HFFc6 (cell line): ENCODE results near the gene CNDP2. TPM values are rescaled to one million over a fixed set of nuclear protein-coding genes. Genes with fewer than 3 reads are reported as not detected.
A peak's percentile ranks its signal among the peaks of the same experiment; 100 is the strongest.
"Not testable (repeated sequence)": the region's sequence is repeated elsewhere in the genome, so short reads cannot be mapped to it uniquely, and the experiment has no call there.

Source experiments
- DNase-seq: peaks from one replicate; pipeline ENCODE4 v3.0.0-alpha.2; 2018
- H3K27ac Mint-ChIP-seq: 2 replicates; pipeline ENCODE4 v1.8.0; 2020; ENCODE audit warnings: mild to moderate bottlenecking, mixed read lengths
- H3K27me3 Mint-ChIP-seq: 2 replicates; pipeline ENCODE4 v1.8.0; 2021; ENCODE audit warnings: mild to moderate bottlenecking, moderate library complexity, mixed read lengths; ENCODE audit not compliant: insufficient read depth
- H3K36me3 Mint-ChIP-seq: 2 replicates; pipeline ENCODE4 v1.8.0; 2021; ENCODE audit warnings: low read depth, mixed read lengths
- H3K4me1 Mint-ChIP-seq: 2 replicates; pipeline ENCODE4 v1.8.0; 2020; ENCODE audit warnings: low read depth, mixed read lengths
- H3K4me3 Mint-ChIP-seq: 2 replicates; pipeline ENCODE4 v1.8.0; 2020; ENCODE audit warnings: mild to moderate bottlenecking, moderate library complexity, mixed read lengths
- H3K9me3 Mint-ChIP-seq: 2 replicates; pipeline ENCODE4 v1.8.0; 2020; ENCODE audit warnings: mild to moderate bottlenecking, mixed read lengths
- total RNA-seq, 6 experiments: library from RNA; stranded (reverse); fragmentation: NEBNext Ultra II Directional; extraction: Animal tissue kit (Norgen Biotek cat#: 25700); gene quantifications; 2 replicates in 1 of 6; 3 replicates in 5 of 6; pipeline ENCODE4 v1.2.3, GENCODE V29; 2021
- TF ChIP-seq, protein P1 (sequence below): fragments of 200-600 bp; sonication (generic); IDR thresholded peaks from 2 replicates; pipeline ENCODE4 v1.5.0; 2021; ENCODE audit warnings: antibody characterized with exemption, mild to moderate bottlenecking

The CNDP2 gene
- total RNA-seq, 6 experiments from 2014 or later, result 79.7 to 95.4 (median 85.3) TPM

DNA sequence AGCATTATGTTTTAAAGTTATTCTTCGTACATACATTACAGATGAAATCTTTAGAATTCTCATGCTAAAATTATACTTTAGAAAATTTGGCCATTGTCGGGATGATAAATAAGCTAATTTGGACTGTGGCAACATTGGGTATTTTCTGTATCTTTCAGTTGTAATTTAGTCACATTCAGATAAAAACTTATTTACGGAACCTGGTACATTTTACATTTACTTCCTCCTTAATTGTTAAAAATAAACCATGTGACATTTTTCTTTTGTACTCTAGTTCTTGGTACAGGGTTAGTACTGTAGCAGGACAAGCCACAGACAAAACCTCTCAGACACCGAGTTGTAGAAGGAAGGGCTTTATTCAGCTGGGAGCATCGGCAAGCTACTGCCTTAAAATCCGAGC is 4.2 kb downstream of the CNDP2 start:
- Mint-ChIP-seq H3K36me3 (peaks cover 20% of the 10 kb centered on the region; the same call in 1 of the 2 replicates), H3K4me3 (no peak overlapping the region), H3K9me3 (no peaks in the 10 kb centered on the region), H3K27ac (peak overlapping the region; percentile 7; the same call in 1 of the 2 replicates), H3K4me1 (peaks cover 28% of the 10 kb centered on the region), H3K27me3 (peaks cover 4% of the 10 kb centered on the region)
- DNase-seq, result no peak
- TF ChIP-seq, protein P1, sequence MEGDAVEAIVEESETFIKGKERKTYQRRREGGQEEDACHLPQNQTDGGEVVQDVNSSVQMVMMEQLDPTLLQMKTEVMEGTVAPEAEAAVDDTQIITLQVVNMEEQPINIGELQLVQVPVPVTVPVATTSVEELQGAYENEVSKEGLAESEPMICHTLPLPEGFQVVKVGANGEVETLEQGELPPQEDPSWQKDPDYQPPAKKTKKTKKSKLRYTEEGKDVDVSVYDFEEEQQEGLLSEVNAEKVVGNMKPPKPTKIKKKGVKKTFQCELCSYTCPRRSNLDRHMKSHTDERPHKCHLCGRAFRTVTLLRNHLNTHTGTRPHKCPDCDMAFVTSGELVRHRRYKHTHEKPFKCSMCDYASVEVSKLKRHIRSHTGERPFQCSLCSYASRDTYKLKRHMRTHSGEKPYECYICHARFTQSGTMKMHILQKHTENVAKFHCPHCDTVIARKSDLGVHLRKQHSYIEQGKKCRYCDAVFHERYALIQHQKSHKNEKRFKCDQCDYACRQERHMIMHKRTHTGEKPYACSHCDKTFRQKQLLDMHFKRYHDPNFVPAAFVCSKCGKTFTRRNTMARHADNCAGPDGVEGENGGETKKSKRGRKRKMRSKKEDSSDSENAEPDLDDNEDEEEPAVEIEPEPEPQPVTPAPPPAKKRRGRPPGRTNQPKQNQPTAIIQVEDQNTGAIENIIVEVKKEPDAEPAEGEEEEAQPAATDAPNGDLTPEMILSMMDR, result no peak

DNA sequence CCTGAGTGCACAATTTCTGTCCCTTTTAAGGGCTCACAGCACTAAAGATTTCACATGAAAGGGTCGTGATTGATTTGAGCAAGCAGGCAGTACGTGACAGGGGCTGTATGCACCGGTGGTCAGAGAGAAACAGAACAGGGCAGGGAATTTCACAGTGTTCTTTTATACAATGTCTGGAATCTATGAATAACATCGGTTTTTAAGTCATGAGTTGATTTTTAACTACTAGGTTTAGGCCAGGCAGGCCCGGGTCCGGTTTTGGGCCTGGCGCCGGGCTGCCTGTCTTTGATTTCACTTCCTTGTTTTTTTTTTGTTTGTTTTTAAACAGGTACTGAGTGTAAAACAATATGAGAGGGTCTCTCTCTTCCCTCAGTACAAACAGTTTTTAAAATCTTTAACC is 4.6 kb downstream of the CNDP2 start:
- Mint-ChIP-seq H3K4me1 (peaks cover 28% of the 10 kb centered on the region), H3K36me3 (peaks cover 20% of the 10 kb centered on the region; the same call in 1 of the 2 replicates), H3K27ac (peak overlapping the region; percentile 7; the same call in 1 of the 2 replicates)
- not testable (repeated sequence) for H3K4me3 Mint-ChIP-seq, DNase-seq, H3K27me3 Mint-ChIP-seq, H3K9me3 Mint-ChIP-seq

DNA sequence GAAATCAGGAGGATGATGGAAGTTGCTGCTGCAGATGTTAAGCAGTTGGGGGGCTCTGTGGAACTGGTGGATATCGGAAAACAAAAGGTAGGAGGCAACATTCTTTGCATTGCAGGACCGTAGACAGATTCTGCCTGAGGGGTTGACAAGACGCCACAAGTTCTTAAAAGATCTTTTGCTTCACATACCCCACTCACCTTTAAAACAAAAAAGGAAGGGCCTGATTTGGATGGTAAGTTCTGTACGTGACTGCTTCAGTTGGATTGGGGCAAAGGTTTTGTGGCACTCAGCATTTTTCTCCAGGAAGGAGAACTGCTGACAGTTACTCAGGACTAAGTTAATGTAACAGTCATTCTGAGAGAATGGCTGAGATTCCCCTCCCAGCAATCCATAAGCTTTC is 5.2 kb downstream of the CNDP2 start:
- Mint-ChIP-seq H3K27me3 (no peaks in the 10 kb centered on the region), H3K27ac (no peak overlapping the region), H3K4me3 (no peak overlapping the region), H3K9me3 (no peaks in the 10 kb centered on the region), H3K36me3 (peaks cover 20% of the 10 kb centered on the region; the same call in 1 of the 2 replicates), H3K4me1 (peaks cover 28% of the 10 kb centered on the region)
- TF ChIP-seq, protein P1, result no peak
- no peak for DNase-seq

DNA sequence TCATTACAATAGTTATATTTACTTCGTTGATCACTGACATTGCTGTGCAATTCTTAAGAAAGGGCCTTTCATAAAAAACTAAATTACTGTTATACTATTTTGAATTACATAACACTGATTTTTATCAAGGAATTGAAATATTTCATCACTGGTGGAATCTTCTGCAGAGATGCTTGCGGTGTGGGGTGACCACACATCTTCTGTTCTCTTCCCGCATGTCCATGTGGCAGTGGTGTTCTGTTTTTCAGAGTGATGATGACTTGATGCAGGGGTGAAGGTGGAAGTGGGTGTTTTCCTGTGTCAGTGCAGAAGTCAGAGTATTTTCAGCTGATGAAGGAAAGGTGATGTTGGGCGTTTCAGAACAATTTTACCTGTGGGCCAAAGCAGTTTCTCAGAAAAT is 7.0 kb downstream of the CNDP2 start:
- TF ChIP-seq, protein P1, result no peak
- DNase-seq, result no peak
- H3K9me3 Mint-ChIP-seq, result no peaks in the 10 kb centered on the region
- H3K27me3 Mint-ChIP-seq, result no peaks in the 10 kb centered on the region; the same call in 1 of the 2 replicates
- H3K27ac Mint-ChIP-seq, result no peak overlapping the region
- H3K4me3 Mint-ChIP-seq, result no peak overlapping the region
- H3K36me3 Mint-ChIP-seq, result peaks cover 37% of the 10 kb centered on the region
- peaks cover 19% of the 10 kb centered on the region for H3K4me1 Mint-ChIP-seq

DNA sequence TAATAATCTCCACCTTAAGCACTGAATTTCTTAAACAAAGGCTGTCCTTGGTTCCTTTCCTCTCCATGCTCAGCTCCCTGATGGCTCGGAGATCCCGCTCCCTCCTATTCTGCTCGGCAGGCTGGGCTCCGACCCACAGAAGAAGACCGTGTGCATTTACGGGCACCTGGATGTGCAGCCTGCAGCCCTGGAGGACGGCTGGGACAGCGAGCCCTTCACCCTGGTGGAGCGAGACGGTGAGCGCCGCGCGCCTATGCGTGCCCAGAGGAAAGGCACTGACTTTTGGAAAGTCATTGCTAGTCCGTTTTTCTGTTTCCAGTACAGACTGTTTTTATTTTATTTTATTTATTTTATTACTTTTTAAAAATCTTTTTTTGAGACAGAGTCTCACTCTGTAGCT is 9.6 kb downstream of the CNDP2 start:
- DNase-seq, result no peak
- H3K4me3 Mint-ChIP-seq, result no peak overlapping the region
- peaks cover 27% of the 10 kb centered on the region for H3K36me3 Mint-ChIP-seq
- TF ChIP-seq, protein P1, result no peak
- peaks cover 2% of the 10 kb centered on the region for H3K27me3 Mint-ChIP-seq
- peaks cover 5% of the 10 kb centered on the region; the same call in 1 of the 2 replicates for H3K4me1 Mint-ChIP-seq
- H3K27ac Mint-ChIP-seq, result no peak overlapping the region
- no peaks in the 10 kb centered on the region for H3K9me3 Mint-ChIP-seq

- Mint-ChIP-seq H3K36me3 (peaks cover 22% of the 10 kb centered on the region), H3K4me3 (no peak overlapping the region), H3K27me3 (peaks cover 2% of the 10 kb centered on the region), H3K4me1 (peaks cover 5% of the 10 kb centered on the region; the same call in 1 of the 2 replicates), H3K9me3 (no peaks in the 10 kb centered on the region), H3K27ac (no peak overlapping the region; the same call in 1 of the 2 replicates)
- TF ChIP-seq, protein P1, result no peak
- DNase-seq, result no peak
Measured at GRCh38 chr18:74506448-74507084, 10.4 kb downstream of the CNDP2 start.
